ENCODE measurements around the gene THOC5.
A peak's percentile ranks its signal among the peaks of the same experiment; 100 is the strongest.

THOC5 gene

GRCh38 chr22:29457730-29458129, 95.8 kb downstream of the THOC5 start:
- Histone ChIP-seq H3K27ac (peak overlapping the region; percentile 1; the same call in 1 of the 2 replicates), H3K9me3 (ENCODE audit: severe bottlenecking) (no peaks in the 10 kb centered on the region), H3K36me3 (no peaks in the 10 kb centered on the region), H3K4me3 (ENCODE audit: low read depth, low read length) (no peak overlapping the region), H3K27me3 (ENCODE audit: insufficient read depth, low read depth, severe bottlenecking) (no peaks in the 10 kb centered on the region)
- TF ChIP-seq, protein P1, sequence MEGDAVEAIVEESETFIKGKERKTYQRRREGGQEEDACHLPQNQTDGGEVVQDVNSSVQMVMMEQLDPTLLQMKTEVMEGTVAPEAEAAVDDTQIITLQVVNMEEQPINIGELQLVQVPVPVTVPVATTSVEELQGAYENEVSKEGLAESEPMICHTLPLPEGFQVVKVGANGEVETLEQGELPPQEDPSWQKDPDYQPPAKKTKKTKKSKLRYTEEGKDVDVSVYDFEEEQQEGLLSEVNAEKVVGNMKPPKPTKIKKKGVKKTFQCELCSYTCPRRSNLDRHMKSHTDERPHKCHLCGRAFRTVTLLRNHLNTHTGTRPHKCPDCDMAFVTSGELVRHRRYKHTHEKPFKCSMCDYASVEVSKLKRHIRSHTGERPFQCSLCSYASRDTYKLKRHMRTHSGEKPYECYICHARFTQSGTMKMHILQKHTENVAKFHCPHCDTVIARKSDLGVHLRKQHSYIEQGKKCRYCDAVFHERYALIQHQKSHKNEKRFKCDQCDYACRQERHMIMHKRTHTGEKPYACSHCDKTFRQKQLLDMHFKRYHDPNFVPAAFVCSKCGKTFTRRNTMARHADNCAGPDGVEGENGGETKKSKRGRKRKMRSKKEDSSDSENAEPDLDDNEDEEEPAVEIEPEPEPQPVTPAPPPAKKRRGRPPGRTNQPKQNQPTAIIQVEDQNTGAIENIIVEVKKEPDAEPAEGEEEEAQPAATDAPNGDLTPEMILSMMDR (IDR thresholded peaks at IDR 0.05; ENCODE audit: low read depth, low read length) = no peak
- peak; percentile 63 for DNase-seq

DNA sequence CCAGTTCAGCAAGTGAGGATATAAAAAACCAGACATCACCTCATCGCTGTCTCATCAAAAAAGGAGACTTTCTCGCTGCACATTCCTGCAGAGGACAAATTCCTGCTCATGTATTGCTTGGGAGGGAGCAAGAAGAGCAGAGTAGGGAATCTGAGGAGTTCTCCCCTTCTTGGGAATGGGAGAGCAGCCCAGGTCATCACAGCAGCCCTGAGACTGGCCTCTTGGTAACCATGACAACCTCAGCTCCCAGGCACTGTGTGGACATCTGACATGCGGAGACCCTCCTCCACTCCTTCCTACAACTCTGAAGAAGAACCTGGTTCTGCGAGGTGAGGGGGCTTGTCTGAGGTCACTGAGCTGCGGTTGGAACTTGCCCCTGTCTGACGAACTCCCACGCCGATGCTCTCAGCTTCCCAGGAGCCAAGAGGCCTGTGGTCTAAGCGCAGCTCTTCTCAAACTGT, 97.3 kb downstream of the THOC5 start:
- Histone ChIP-seq H3K27me3 (ENCODE audit: insufficient read depth, low read depth, severe bottlenecking) (no peaks in the 10 kb centered on the region), H3K27ac (no peak overlapping the region), H3K9me3 (ENCODE audit: severe bottlenecking) (no peaks in the 10 kb centered on the region), H3K4me3 (ENCODE audit: low read depth, low read length) (no peak overlapping the region), H3K36me3 (no peaks in the 10 kb centered on the region)
- TF ChIP-seq, protein P1 (IDR thresholded peaks at IDR 0.05; ENCODE audit: low read depth, low read length) = no peak
- no peak for DNase-seq

Data from WERI-Rb-1 (cell line).